NCI-H345 (cell line): ENCODE results near the gene LRRC8C.

Experiments used
- DNase-seq: peaks from one replicate; lab custom pipeline; 2025; lab: John Stamatoyannopoulos, UW

LRRC8C gene

DNA sequence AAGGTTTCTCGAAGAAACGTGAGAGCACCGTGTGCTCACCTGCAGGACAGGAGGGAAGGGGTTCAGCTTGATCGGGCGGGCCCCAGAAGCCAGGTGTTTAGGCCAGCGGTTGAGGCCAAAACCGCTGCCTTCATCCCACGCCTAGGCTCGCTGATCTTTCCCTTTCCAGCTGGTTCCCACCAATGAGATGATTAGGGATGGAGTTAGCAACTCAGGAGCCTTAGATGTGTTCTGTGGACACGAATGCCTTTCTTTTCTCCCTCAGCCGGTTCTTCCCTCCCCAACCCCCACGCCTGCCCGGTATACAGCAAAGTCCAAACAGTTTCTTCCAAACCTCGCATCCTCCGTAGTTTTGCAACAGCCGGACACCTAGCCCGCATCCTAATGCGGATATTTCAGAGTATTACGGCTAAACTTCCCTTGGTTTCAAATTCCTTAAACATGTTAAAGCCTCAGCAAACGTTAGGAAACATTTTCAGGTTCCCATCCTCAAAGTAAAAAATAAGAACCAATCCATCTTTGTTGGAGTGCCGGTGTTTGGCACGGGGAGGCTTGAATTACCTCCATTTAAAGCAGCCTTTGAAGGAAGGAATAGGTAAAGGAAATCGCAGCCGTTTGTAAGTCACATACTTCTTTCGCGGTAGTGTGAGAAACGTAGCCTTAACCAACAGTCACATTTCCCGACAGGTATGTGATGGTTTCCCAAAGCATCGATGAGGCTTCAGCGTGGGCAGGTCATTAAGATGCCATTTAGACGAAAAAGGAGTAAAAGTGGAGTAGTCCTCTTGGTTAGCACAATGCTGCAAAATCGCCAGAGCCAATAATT, 1.1 kb downstream of the LRRC8C start:
- peak; percentile 38 for DNase-seq

DNA sequence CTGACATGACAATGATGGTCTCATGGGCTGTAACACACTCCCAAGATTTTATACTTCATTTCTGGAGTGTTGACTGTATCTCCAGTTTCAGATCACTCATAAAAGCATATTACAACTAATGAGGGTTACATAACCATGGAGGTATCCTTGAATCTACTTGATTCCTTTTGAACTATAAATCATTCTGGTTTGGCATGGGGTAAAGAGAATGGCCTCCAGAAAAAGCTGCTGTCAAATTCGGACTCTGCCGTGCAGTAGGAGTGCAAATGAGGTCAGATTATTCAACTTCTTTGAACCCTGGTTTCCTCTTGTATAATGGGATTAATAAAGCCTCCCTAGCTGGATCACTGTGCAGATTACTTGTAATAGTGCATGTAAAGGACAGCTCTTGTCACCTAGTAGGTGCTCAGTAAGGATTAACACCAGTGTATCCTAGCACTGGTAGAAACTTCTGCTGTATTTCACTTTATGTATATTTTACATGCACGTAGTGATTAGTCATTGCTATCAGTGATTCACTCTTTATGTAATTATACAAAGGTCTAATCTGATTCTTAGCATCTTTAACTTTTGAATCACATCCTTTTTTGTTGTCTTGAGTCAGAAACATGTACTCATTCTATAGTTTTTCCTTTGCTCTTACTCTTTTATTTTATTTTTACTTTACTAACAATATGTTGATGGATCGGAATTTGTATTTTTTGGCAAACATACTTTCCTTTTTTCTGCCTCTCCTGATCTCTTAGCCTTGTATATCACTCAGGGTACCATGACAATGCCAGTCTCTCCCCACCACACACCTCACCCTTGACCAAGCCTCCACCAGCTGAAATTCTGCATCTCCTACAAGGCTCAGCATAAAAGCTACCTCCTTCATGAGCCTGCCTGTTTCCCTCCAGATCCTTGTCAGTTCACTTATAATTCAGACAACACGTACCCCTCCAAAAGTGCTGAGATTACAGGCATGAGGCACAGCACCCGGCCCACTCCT, 3.2 kb downstream of the LRRC8C start:
- no peak for DNase-seq

DNA sequence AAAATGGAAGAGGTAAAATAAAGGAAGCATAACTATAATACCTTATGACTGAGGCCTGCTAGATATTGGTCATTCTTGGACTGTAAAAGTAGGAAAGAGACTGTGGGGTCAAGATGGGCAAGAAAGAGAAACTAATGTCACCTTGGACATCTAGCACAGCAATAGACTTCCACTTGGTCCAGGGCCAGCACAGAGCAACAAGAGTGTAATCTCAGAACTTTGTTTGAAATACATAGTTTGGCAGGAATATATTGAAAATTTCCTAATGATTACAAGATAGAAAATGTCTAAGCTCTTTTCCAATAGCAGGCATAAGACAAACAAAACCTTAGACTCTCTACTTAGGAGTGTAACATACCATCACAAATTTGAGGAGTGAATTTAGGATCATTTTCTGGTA, 4.6 kb downstream of the LRRC8C start:
- DNase-seq, result no peak

DNA sequence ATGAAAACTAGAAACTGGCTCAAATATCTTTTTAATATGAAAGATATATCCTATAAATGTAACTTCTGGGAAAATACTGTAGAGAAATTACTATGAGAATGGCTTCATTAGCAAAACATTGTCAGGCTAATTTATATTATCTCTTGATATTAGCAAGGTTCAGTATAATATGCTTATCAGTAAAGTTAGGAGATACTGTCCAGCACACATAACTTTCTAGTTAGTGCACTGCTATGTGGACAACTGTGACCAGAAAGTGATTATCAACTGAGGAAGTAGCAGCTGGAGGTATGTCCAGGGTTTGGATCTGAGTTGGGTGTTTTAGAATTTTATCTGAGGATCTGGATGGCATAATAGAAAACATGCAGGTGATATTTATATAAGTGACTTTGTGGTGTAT, 7.5 kb downstream of the LRRC8C start:
- DNase-seq, result no peak

DNA sequence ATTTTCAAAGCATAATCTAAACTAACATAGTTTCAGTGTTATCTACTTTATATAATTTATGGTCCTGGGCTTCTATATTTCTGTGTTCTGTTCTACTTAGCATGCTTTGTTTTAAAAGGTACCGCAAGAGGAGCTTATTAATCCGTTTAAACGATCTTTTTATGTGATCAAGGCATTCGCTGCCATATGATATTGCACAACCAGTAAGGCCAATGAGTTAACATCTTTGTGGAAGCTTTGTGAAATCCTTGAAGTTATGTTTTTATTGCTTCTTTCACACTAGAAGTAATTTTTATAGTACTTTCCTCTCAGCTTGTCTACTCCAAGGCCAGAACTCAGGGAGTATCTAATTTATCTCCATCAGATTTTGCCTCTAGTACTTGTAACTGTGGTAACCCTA, 8.9 kb downstream of the LRRC8C start:
- no peak for DNase-seq

DNA sequence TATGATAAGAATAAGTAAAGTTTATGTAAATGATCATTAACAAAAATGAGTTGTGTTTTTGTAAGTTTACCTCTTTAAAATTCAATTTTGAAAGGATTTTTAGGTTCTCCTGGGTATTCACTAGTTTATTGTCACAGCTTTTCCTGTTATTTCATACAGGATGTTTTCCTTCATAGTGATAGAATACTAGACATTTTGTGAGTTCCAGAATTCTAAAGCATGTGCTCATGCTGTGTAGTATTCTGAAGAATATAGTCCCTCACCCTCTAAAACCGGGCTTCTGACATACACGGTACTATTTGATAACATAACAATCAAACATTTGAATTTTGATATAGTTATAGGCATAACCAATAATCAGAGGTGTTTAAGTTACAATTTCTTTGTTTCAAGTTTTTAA, 10.7 kb downstream of the LRRC8C start:
- no peak for DNase-seq

DNA sequence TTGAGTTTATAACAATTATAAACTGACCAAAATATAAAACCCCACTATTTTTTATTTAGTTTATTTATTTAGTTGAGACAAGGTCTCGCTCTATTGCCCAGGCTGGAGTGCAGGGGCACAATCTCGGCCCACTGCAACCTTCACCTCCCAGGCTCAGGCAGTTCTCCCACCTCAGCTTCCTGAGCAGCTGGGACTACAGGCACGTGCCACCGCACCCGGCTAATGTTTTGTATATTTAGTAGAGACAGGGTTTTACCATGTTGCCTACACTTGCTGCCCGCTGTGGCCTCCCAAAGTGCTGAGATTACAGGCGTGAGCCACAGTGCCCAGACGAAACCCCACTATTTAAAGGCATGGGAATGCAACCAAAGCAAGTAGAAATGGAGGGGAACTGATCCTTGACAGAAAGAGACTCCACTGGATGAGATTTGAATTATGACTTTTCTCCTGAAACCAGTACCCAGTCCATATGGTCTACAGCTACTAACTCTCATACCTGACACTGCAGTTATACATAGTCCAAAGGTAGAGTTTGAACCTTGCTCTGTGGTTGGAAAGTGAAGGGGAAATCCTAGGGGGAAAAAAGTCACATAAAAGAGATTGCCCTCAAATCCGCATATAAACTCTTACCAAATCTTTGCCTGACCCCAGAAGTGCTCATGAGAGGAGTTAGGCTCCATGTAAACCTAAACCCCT, 11.3 kb downstream of the LRRC8C start:
- DNase-seq, result no peak

DNA sequence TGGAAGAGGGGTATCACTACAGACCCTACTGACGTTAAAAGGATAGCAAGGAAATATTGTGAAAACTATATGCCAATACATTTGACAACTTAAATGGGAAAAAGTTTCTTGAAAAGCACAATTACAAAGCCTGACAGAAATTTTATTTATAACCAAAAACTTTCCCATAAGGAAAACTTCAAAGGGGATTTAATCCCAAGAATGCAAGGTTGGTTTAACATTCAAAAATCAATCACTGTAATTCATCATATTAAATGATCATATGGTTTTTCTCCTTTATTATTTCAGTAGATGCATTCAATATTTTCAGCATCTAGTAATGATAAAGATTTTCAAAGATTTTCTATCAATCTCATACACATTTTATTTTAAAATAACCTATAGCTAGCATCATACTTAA, 13.3 kb downstream of the LRRC8C start:
- no peak for DNase-seq

DNA sequence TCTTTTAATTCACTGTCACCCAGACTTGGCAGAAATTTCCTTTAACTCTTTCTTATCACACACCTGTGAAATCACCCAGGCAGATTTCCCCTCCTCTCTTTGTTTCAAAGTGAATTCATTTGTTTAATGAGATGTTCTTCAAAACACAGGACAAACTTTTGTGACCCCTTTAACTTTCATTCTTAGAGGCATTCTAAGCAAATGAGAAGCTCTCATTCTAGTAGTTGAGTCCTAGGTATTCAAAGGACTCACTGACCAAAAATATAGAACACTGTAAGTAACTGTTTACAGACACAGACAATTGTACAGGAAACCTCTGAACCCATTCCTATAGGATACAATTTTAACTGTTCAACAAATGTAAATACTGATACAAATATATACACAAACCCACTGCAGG, 16.9 kb downstream of the LRRC8C start:
- no peak for DNase-seq

DNA sequence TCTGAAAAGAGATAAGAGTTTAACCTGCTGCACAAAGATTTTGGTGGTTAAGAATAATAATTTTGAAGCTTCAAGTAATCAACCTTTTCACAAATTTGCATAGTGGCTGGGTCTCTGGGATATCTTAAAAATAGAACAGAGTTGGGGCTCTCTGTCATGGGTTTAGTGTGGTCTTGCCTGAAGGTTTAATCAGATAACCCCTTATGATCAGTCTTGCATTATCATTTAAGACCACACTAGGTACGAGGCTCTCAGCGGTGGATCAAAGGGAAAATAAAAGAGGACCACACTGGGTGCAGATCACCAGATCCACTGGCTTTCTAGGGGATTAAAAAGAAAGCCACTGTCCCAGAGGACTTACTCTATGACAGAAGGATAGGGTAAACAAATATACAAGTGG, 19.5 kb downstream of the LRRC8C start:
- DNase-seq, result no peak

DNA sequence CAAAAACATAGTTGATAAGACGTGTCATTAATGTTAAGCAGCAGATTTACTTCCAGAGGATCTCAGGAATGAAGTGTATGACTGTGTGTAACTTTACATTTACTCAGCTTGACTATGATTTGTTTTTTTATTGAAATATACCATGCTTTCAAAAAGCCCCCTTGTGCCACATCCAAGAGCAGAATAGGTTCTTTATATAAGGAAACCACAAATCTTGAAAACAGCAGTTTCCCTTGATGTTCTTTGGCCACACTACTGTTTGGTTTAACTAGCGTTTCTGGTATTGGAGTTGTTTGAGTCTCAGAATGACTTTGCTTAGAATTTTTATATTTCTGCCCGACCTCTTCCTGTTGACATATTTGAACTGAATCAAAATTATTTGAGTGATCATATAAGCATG, 25.0 kb downstream of the LRRC8C start:
- no peak for DNase-seq

DNA sequence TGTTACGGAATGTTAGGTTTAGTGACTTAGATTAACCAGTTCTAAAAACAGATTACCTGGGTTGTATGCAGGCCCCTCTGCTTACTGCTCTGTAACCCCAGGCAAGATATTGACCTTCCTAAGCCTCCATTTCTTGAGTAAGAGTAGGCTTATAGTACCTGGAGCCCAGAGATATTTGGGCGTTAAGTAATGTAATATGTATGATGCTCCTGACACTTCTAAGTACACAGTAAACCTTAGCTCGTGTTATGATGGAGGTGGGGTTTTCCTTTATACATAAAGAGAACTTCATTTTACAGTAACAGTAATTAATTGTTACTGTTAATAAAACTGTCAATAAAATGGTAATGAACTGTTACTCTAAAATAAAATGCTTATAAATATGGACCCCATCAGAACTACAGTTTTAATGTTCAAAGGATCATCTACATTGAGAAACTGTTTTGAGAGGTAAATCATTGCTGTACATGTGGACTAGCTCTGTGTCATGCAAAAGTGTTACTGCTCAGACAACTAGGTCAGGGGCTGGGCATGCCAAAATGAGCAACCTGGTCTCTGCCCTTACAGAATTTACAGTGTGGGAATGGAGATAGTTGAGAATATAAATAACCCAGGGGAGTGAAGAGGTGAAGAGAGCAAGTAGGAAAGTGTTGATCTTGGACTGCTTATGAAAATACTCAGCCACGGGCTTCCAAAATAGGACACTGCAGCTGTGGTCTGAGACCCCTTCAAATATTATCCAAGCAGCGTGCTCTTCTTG, 26.6 kb downstream of the LRRC8C start:
- DNase-seq, result no peak

DNA sequence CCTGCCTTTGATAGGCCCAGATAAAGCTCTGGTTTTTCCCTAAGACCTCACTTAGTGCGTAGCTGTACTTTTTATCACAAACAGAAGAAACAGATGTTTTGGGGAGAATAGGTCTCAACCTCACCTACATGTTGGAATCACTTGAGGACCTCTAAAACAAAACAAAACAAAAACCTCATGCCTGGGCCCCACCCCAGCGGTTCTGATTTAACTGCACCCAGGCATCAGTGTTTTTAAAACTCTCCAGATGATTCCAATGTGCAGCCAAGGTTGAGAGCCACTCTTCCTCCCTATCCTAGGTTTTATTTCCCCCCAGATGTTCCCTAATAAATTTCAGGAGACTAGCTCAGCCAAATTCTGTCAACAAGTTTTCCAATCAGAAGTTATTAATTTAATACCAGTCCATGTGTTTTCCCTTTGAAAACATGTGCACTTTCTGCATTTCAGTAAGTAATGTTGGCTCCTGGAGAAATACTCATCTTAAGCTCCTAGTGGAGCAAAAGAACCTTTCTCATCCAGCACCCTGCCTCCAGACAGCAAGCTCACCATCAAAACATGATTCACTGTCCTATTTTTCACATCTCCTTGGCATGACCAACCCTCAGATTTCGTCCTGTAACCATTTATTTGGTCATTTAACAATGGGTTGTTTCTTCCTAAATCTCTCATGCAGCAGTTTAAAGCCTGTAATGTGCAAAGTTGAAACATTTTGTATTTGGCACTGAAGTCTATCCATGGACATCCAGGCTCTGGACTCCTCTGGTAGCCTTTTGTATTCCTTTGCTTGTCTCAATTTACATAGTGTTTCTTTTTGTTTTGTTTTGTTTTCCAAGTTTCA, 27.5 kb downstream of the LRRC8C start:
- DNase-seq, result no peak

DNA sequence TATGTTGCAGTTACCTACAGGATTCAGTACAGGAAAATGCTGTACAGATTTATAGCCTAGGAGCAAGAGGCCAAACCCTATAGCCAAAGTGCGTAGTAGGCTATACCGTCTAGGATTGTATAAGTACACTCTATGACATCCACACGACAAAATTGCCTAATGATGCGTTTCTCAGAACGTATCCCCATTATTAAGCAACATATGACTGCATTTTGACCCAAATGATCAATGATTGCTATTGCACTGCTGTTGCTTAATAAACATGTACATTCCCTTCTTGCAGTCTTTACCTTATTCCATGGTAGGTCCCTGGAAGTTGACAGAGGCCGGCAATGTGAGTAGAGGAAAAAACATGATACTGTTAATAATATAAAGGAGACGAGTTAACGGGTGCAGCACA, 33.0 kb downstream of the LRRC8C start:
- no peak for DNase-seq

DNA sequence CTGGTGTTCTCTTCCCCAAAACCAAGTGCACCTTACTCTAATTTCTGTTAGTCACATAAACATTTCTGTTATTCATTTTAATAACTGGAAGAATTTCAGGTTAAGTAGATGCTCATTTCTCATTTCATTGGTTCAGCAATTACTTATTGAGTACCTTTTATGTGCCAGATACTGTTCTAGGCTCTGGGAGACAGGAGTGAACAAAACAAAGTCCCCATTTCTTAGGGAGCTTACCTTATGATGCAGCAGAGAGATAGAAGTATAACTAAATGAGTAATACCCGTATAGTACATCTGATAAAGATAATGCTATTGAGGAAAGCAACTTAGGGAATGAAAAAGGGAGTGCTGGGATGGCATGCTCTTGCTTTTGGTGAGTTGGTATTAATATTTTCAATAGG, 33.7 kb downstream of the LRRC8C start:
- no peak for DNase-seq

DNA sequence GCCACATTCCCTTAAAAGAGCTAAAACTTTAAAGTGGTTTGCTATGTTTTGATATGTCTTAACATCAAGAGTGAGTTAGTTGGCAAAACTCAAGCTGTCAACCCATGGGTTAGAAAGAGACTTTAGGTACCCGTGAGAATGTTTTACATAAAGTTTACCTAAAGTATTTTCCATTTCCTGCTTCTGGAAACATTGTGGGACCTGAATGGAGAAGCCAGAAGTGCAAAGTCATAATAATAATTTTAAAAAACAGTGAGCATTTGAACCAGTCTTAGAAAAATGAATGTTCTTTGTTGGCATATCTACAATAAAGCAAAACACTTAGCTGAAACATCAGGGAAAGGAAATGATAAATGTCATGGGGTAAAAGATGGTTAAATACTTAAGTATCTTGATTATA, 34.8 kb downstream of the LRRC8C start:
- no peak for DNase-seq

DNA sequence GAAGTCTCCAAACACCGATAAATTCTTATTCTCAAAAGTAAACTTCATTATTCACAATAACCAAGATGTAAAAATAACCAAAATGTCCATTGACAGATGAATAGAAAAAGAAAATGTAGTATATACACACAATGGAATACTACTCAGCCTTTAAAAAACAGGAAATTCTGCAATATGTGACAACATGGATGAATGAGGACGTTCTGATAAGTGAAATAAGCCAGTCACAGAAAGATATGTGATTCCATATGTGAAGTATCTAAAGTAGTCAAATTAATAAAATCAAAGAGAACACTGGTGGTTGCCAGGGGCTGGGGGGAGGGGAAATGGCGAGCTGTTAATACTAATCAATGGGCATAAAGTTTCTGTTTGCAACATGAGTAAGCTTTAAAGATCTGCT, 36.0 kb downstream of the LRRC8C start:
- DNase-seq, result no peak

DNA sequence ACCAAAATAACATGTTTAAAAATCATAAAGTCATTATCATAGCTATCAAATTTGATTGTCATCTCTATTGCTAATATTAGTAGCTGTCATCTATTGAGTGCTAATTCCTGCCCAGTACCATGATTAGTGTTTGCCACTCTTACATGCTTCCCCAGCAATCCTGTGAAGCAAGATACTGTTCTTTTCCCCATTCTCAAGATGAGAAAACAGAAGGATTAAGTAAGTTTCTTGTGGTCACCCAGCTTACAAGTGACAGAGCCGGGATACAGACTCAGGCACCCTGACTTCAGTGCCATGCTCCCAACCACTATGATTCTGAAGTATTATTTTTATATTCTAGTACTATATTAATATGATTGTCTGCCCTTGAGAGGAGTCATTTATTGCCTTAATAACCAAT, 36.5 kb downstream of the LRRC8C start:
- no peak for DNase-seq

DNA sequence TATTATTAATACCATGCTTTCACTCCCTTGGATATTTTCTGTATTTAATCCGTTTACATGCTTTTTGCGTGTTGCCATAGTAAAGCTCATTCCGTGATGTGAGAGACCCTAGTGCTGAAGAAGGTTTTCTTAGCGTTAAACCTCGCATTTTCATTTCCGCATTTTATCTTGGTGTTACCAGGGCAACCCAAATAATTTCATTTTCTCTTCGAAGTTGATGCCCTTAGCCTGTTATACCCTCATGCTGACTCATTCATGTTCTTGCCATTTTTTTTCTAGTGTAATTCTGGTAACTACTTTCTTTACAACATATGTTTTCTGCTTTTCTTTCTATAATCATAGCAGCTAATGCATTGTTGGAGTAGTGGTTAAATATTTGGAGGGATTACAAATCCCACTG, 37.2 kb downstream of the LRRC8C start:
- DNase-seq, result no peak

DNA sequence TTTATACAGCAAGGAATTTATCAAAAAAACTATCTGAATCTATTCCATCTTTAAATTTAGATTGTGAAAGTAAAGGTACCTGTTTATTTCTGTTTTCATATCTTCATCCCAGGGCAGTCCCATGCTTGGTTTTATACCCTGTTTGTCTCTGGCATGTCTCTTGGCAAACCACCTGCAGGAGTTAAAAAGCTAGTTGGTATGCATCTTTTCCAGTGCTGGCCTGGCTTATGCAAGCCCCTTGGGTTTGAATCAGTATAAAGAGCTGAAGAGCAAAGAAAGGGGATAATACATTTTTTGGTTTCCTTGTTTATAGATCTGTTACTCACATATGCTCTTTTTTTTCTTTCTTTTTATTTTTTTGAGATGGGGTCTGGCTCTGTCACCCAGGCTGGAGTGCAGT, 37.8 kb downstream of the LRRC8C start:
- DNase-seq, result no peak
